Measurements from ENCODE around the gene STXBP6. TPM values are rescaled to one million over a fixed set of nuclear protein-coding genes. Genes with fewer than 3 reads are reported as not detected.

Gene STXBP6
- total RNA-seq, 1 donor from 2014 or later = 11.0 TPM

- H3K4me1 Mint-ChIP-seq = no peaks in the 10 kb centered on the region
- DNase-seq (ENCODE audit: low spot score) = no peak
- no peaks in the 10 kb centered on the region for H3F3A ChIP-seq (ENCODE audit: low read depth)
- no peaks in the 10 kb centered on the region for H3K27me3 Mint-ChIP-seq (ENCODE audit: insufficient read depth, low read depth)
- no peaks in the 10 kb centered on the region for H3K9me3 ChIP-seq (ENCODE audit: low read depth)
- H3K79me2 ChIP-seq (ENCODE audit: low read depth) = no peaks in the 10 kb centered on the region
- no peaks in the 10 kb centered on the region for H3K27me3 ChIP-seq
- no peak overlapping the region for H3K27ac Mint-ChIP-seq
- no peak overlapping the region for H3K4me2 ChIP-seq
- H3K27ac ChIP-seq = no peak overlapping the region
- H3K4me3 Mint-ChIP-seq = no peak overlapping the region
- H3K36me3 Mint-ChIP-seq = no peaks in the 10 kb centered on the region
- H3K9ac ChIP-seq = no peak overlapping the region
- peaks cover 14% of the 10 kb centered on the region for H3K9me3 Mint-ChIP-seq
- H4K20me1 ChIP-seq (ENCODE audit: low read depth) = no peaks in the 10 kb centered on the region
- TF ChIP-seq EZH2 (IDR thresholded peaks at IDR 0.05) (no peak), EZH2phosphoT487 (IDR thresholded peaks at IDR 0.05) (no peak), CTCF (IDR thresholded peaks at IDR 0.05) (no peak)
- H3K4me3 ChIP-seq = no peak overlapping the region
- no peak overlapping the region for H2AFZ ChIP-seq (replicated peaks)
- peaks cover 9% of the 10 kb centered on the region for H3K4me1 ChIP-seq
- H3K36me3 ChIP-seq = no peaks in the 10 kb centered on the region
Measured at GRCh38 chr14:24892497-24893051, 157.4 kb downstream of the STXBP6 start.

DNA sequence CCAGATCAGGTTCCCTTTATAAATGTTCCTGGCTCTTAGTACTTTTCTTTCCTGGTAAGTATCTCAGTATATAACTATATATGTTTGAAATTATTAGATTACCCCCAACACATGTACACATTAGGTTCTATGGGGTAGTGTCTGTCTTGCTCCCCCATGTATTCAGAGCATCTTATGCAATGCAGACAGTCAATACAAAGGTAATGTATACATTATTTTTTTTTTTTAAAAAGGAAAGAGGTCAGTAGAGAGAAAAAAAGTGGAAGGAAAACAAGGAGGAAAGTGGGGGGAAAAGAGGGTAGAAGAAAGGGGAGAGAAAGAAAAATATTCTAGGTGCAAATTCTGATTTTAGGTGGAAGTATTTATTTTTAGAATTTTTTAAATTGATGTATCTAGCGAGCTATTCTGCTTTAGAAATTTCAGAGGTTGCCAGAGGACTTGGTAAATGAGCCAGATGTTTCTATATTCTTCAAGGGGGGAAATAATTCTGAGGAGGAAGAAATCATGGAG is 157.9 kb downstream of the STXBP6 start:
- Mint-ChIP-seq H3K4me1 (no peaks in the 10 kb centered on the region), H3K27ac (no peak overlapping the region), H3K36me3 (no peaks in the 10 kb centered on the region), H3K4me3 (no peak overlapping the region), H3K9me3 (peaks cover 14% of the 10 kb centered on the region), H3K27me3 (ENCODE audit: insufficient read depth, low read depth) (no peaks in the 10 kb centered on the region)
- H3F3A ChIP-seq (ENCODE audit: low read depth) = no peaks in the 10 kb centered on the region
- no peaks in the 10 kb centered on the region for H4K20me1 ChIP-seq (ENCODE audit: low read depth)
- no peak overlapping the region for H3K4me2 ChIP-seq
- H3K4me1 ChIP-seq = peaks cover 9% of the 10 kb centered on the region
- H3K36me3 ChIP-seq = no peaks in the 10 kb centered on the region
- no peak for TF ChIP-seq EZH2 (IDR thresholded peaks at IDR 0.05)
- H3K27me3 ChIP-seq = no peaks in the 10 kb centered on the region
- H3K9ac ChIP-seq = no peak overlapping the region
- H3K27ac ChIP-seq = no peak overlapping the region
- H3K4me3 ChIP-seq = no peak overlapping the region
- H3K79me2 ChIP-seq (ENCODE audit: low read depth) = no peaks in the 10 kb centered on the region
- no peak overlapping the region for H2AFZ ChIP-seq (replicated peaks)
- DNase-seq (ENCODE audit: low spot score) = no peak
- H3K9me3 ChIP-seq (ENCODE audit: low read depth) = no peaks in the 10 kb centered on the region

DNA sequence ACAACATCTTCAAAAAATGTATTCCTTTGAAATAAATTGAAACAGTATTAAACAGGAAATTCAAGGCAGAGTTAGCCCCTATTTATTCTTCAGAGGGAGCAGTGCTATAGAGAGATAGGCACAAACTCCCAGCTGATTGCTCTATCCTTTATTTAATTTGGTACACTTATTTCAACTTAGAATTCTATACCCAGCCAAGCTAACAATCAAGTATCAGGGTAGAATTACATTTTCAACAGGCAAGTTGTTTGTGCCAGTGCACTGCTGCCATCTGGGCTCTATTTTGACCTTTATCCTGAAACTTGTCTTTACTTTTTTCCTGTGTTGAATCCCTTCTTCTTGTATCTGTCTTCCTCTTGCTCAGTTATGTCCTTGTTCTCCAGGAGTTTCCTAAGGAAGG is 159.2 kb downstream of the STXBP6 start:
- Histone ChIP-seq H3K9me3 (ENCODE audit: low read depth) (no peaks in the 10 kb centered on the region), H3K4me1 (peaks cover 8% of the 10 kb centered on the region), H2AFZ (replicated peaks) (no peak overlapping the region), H3K27ac (no peak overlapping the region), H3F3A (ENCODE audit: low read depth) (no peaks in the 10 kb centered on the region), H3K9ac (no peak overlapping the region), H3K27me3 (no peaks in the 10 kb centered on the region), H4K20me1 (ENCODE audit: low read depth) (no peaks in the 10 kb centered on the region), H3K36me3 (no peaks in the 10 kb centered on the region), H3K4me2 (no peak overlapping the region), H3K4me3 (no peak overlapping the region), H3K79me2 (ENCODE audit: low read depth) (no peaks in the 10 kb centered on the region)
- H3K4me3 Mint-ChIP-seq = no peak overlapping the region
- H3K27ac Mint-ChIP-seq = no peak overlapping the region
- no peak for DNase-seq (ENCODE audit: low spot score)
- no peaks in the 10 kb centered on the region for H3K36me3 Mint-ChIP-seq
- TF ChIP-seq CTCF (IDR thresholded peaks at IDR 0.05) (no peak), EZH2 (IDR thresholded peaks at IDR 0.05) (no peak), EZH2phosphoT487 (IDR thresholded peaks at IDR 0.05) (no peak)
- no peaks in the 10 kb centered on the region for H3K27me3 Mint-ChIP-seq (ENCODE audit: insufficient read depth, low read depth)
- peaks cover 14% of the 10 kb centered on the region for H3K9me3 Mint-ChIP-seq
- H3K4me1 Mint-ChIP-seq = no peaks in the 10 kb centered on the region

- Mint-ChIP-seq H3K4me1 (no peaks in the 10 kb centered on the region), H3K4me3 (no peak overlapping the region), H3K27ac (no peak overlapping the region), H3K36me3 (no peaks in the 10 kb centered on the region), H3K27me3 (ENCODE audit: insufficient read depth, low read depth) (no peaks in the 10 kb centered on the region), H3K9me3 (peaks cover 14% of the 10 kb centered on the region)
- no peaks in the 10 kb centered on the region for H3K36me3 ChIP-seq
- TF ChIP-seq EZH2 (IDR thresholded peaks at IDR 0.05) (no peak), EZH2phosphoT487 (IDR thresholded peaks at IDR 0.05) (no peak), CTCF (IDR thresholded peaks at IDR 0.05) (no peak)
- no peak overlapping the region for H3K4me2 ChIP-seq
- no peaks in the 10 kb centered on the region for H3K9me3 ChIP-seq (ENCODE audit: low read depth)
- H3K27ac ChIP-seq = no peak overlapping the region
- no peaks in the 10 kb centered on the region for H3F3A ChIP-seq (ENCODE audit: low read depth)
- DNase-seq (ENCODE audit: low spot score) = no peak
- H3K27me3 ChIP-seq = no peaks in the 10 kb centered on the region
- no peaks in the 10 kb centered on the region for H4K20me1 ChIP-seq (ENCODE audit: low read depth)
- H3K4me1 ChIP-seq = peaks cover under 1% of the 10 kb centered on the region
- no peak overlapping the region for H3K4me3 ChIP-seq
- no peak overlapping the region for H2AFZ ChIP-seq (replicated peaks)
- H3K9ac ChIP-seq = no peak overlapping the region
- H3K79me2 ChIP-seq (ENCODE audit: low read depth) = no peaks in the 10 kb centered on the region
Measured at GRCh38 chr14:24889843-24890242, 160.1 kb downstream of the STXBP6 start.

Measured in neural progenitor cell (in vitro differentiated cells).